Omental fat pad (tissue), 4 donors: ENCODE measurements around the gene TMEM273. TPM values are rescaled to one million over a fixed set of nuclear protein-coding genes. Genes with fewer than 3 reads are reported as not detected.

ENCODE experiments used
- ATAC-seq: fragments of 150-250 bp; one replicate; pipeline ENCODE4 v1.9.1; 2016; ENCODE audit warnings: mild to moderate bottlenecking, moderate library complexity; ENCODE audit not compliant: low FRiP score
- DNase-seq: peaks from one replicate; pipeline ENCODE4 v3.0.0-alpha.2; 2019; ENCODE audit warnings: low spot score
- total RNA-seq, 4 donors: library from RNA; depleted of rRNA; stranded (reverse); fragments of >200 nt; gene quantifications; one replicate each; pipeline ENCODE4 v1.1.0, GENCODE V29; 2016
- TF ChIP-seq, protein P1 (sequence below), 3 donors: fragments of 450-650 bp; IDR thresholded peaks; one replicate each; pipeline ENCODE4 v1.5.1; 2016 to 2017; ENCODE audit warnings: antibody characterized with exemption in 3 of 3, mild to moderate bottlenecking in 3 of 3, moderate library complexity in 2 of 3

TMEM273 gene
- total RNA-seq, 4 donors from 2014 or later, result 12.2 to 74.4 (median 34.1) TPM

DNA sequence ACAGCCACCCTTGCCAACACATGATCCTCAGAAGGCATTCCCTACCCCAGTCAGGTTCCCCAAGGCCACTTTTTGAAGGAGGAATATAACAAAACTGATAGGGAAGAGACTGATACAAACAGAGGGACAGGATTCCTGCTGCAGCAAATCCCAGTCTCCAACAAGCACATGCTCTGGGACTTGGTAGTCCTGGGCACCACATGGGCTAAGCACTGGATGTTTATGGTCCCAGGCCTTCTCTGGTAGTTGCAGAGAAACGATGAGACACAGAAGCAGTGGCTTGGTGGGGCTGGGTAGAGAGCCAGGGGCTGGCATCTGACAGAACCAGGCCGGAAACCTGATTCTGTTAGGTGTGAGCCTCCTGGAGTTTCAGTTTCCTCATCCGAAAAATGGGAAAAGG, 76.1 kb downstream of the TMEM273 start:
- TF ChIP-seq, protein P1, sequence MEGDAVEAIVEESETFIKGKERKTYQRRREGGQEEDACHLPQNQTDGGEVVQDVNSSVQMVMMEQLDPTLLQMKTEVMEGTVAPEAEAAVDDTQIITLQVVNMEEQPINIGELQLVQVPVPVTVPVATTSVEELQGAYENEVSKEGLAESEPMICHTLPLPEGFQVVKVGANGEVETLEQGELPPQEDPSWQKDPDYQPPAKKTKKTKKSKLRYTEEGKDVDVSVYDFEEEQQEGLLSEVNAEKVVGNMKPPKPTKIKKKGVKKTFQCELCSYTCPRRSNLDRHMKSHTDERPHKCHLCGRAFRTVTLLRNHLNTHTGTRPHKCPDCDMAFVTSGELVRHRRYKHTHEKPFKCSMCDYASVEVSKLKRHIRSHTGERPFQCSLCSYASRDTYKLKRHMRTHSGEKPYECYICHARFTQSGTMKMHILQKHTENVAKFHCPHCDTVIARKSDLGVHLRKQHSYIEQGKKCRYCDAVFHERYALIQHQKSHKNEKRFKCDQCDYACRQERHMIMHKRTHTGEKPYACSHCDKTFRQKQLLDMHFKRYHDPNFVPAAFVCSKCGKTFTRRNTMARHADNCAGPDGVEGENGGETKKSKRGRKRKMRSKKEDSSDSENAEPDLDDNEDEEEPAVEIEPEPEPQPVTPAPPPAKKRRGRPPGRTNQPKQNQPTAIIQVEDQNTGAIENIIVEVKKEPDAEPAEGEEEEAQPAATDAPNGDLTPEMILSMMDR (IDR thresholded peaks at IDR 0.05), result no peak
- DNase-seq (no peak), ATAC-seq (no peak)

DNA sequence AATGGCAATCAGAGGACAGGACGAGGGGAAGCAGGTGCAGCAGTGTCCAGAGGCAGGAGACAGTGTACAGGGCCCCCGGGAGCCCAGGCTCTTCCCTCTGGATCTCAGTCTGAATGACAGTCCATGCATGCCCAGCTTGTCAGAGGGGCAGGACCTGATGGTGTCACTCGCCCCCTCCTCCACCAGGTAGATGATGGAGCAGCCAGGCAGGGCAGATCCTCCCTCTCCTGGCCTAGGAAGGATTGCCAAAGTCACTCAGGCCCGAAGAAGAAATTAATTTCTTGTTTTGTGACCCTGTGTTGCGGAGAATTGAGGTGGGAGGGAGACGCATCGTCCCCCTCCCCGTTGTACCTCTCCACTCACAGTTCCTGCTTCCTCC, 76.9 kb downstream of the TMEM273 start:
- ATAC-seq (no peak), DNase-seq (no peak)
- TF ChIP-seq, protein P1 (IDR thresholded peaks at IDR 0.05), result no peak

DNA sequence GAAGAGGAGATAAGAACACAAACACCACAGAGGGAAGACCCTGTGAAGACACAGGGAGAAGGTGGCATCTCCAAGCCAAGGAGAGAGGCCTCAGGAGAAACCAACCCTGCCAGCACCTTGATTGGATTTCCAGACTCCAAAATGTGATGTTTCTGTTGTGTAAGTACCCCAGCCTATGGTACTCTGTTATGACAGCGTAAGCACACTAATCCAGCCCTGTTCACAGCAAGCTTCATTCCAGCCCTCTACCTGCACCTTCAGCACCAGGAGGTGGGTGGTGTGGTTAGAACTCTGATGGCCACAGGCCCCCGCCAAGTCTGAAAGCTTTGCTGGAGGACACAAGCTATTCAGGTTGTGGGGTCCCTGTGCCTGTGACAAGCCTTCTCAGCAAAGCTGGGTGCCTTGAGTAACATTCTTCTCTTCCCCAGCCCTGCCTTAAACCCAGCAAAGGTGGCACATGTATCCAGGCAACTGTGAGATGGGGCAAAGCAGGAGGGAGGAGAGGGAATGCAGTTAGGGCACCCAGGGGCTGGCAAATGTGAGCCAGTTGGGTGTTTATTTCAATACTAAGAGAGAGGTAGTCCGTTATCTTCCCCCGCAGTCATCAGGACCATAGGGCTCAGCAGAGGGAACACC, 77.4 kb downstream of the TMEM273 start:
- ATAC-seq (no peak), DNase-seq (no peak)
- TF ChIP-seq, protein P1 (IDR thresholded peaks at IDR 0.05), result no peak

DNA sequence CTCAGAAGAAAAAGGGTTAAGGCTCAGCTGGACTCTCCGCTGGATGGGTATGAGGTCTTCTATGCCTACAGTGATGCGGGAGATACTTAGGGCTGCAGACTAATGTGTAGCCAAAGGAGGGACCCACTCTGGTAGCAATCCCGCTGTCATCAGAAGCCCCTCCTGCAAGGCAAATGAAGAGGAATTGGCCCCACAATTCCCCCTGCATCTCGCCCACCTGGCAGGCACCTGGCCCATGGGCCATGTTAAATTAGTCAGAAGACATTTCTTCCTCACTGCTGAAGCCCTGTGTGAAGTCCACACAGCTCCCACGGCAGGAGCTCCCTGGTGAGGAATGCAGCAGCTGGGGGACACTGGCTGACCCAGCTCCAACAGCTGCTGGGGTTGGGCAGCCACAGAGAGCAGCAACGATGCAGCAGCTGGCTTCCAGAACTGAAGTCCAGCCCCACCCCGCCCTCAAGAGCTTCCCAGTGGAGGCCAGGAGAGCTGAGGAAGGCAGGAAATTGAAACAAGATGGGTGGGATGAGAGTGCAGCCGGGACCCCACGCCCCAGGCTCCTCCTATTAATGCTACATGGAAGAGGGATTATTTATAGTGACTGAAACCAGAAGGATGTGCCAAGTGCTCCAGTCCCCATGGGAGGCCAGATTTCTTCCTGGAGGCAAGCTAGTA, 78.4 kb downstream of the TMEM273 start:
- ATAC-seq (no peak), DNase-seq (no peak)
- TF ChIP-seq, protein P1 (IDR thresholded peaks at IDR 0.05), result no peak

DNA sequence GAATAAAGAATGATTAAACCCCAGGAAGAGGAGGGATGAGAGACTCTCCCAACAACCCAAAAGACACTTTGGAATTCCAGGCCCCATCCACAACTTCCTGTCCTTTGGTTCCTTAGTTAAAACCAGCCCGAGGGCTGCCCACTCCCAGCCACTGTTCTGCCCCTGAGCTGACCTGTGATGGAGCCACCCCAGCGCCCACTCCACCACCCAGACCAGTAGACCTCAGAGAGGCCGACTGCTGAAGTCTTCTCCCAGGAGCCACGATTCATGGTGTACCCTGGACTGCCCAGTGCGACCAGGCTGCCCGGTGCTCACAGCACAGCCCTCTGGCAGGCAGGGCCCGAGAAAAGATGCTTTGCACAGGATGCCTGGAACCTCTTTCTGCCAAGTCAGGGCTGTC, 79.5 kb downstream of the TMEM273 start:
- ATAC-seq, result no peak
- DNase-seq, result no peak
- TF ChIP-seq, protein P1 (IDR thresholded peaks at IDR 0.05), result no peak

DNA sequence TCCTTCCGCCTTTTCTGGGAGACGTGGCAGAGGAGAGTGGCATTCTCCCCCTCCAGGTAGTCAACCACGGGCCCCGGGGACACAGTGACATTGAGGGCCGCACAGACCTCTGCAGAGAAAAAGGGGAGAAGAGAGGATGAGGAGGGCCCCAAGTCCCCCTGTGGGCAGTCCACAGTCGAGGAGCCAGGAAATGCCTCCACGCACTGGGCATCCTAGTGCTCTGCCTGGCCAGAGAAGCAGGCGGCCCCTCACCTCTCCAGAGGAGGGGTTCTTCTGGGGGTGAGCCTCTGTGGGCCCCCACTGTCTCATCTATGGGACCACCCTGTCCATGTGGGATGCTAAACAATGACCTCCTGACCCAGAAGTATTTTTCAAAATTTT, 80.3 kb downstream of the TMEM273 start:
- TF ChIP-seq, protein P1 (IDR thresholded peaks at IDR 0.05), result no peak
- no peak for DNase-seq
- no peak for ATAC-seq
